Measurements from ENCODE around the gene GNB1. TPM values are rescaled to one million over a fixed set of nuclear protein-coding genes. Genes with fewer than 3 reads are reported as not detected.

Gene GNB1
- total and polyA plus RNA-seq, 9 of the 15 experiments (the other 6 are each of a cell fraction or from before 2014, with no cell fraction given): 34.3 to 388 (median 114) TPM

GRCh38 chr1:1784933-1785332, 106.0 kb downstream of the GNB1 start:
- H3K27me3 ChIP-seq (ENCODE audit: control insufficient read depth in 2 of 2, insufficient read depth in 2 of 2, low read length in 2 of 2): no peaks in the 10 kb centered on the region; a peak in 1 of 5 replicates
- H2AFZ ChIP-seq (ENCODE audit: low read depth, low read length): no peak overlapping the region
- H3K4me3 ChIP-seq: no peak overlapping the region
- ChIA-PET POLR2A (interaction anchor here (1.5 kb wide), 1 partner anchor 24 kb away, joined by 3 read pairs; no protein-coding TSS in a partner anchor), CTCF (ENCODE audit: low intra/inter-chr PET ratio) (no interaction called here)
- peaks cover 35 to 40% of the 10 kb centered on the region in 2 experiments for H3K4me1 ChIP-seq (replicated peaks in 1 of 2; ENCODE audit: control insufficient read depth in 2 of 2, insufficient read depth in 2 of 2, low read length in 2 of 2)
- no peak for DNase-seq (ENCODE audit: extremely low read depth in 1 of 4, low spot score in 3 of 4)
- no peaks in the 10 kb centered on the region for H3K9me1 ChIP-seq (ENCODE audit: control insufficient read depth, insufficient read depth, low read length)
- H4K20me1 ChIP-seq (replicated peaks; ENCODE audit: control insufficient read depth, insufficient read depth, low read length): no peaks in the 10 kb centered on the region
- in situ Hi-C loops (cut with MboI): loop anchor here (5.0 kb wide), 1 partner anchor 122 kb away; no protein-coding TSS in a partner anchor
- no TSS peak for BruUV-seq (replicated peaks)
- H3K79me2 ChIP-seq (ENCODE audit: control insufficient read depth, insufficient read depth, low read length): no peaks in the 10 kb centered on the region
- no peak for ATAC-seq
- peaks cover 55% of the 10 kb centered on the region for H3K36me3 ChIP-seq (ENCODE audit: control insufficient read depth, insufficient read depth, low read length)
- no peak overlapping the region for H3K27ac ChIP-seq (ENCODE audit: extremely low read depth, low read depth, low read length)
- 96% methylated on average over 11 of the region's 13 CpGs for WGBS (ENCODE audit: insufficient coverage, low coverage, missing lambda C conversion rate)
- peak overlapping the region in 1 of 2 experiments; percentile 53; a peak in 1 of 4 replicates for H3K9ac ChIP-seq (ENCODE audit: insufficient read depth in 1 of 2, low read depth in 2 of 2, low read length in 2 of 2)
- TF ChIP-seq POLR2G (IDR thresholded peaks at IDR 0.05; ENCODE audit: low read depth, low read length) (peak; percentile 47), NEUROD1 (IDR thresholded peaks at IDR 0.05; ENCODE audit: borderline replicate concordance, low read depth, low read length, partially characterized antibody) (no peak)
- no peak for FAIRE-seq
- intact Hi-C loops (cut with micrococcal nuclease): no loop called here
- no peaks in the 10 kb centered on the region for H3K9me3 ChIP-seq (replicated peaks; ENCODE audit: control insufficient read depth, insufficient read depth, low read depth, low read length)
- no peak overlapping the region for H3K4me2 ChIP-seq (ENCODE audit: insufficient read depth, low read length)

GRCh38 chr1:1783320-1783719, 107.6 kb downstream of the GNB1 start:
- Histone ChIP-seq H4K20me1 (replicated peaks; ENCODE audit: control insufficient read depth, insufficient read depth, low read length) (no peaks in the 10 kb centered on the region), H3K27me3 (ENCODE audit: control insufficient read depth in 2 of 2, insufficient read depth in 2 of 2, low read length in 2 of 2) (no peaks in the 10 kb centered on the region), H3K36me3 (ENCODE audit: control insufficient read depth, insufficient read depth, low read length) (peaks cover 39% of the 10 kb centered on the region), H3K79me2 (ENCODE audit: control insufficient read depth, insufficient read depth, low read length) (peaks cover 2% of the 10 kb centered on the region; the same call in 1 of the 3 replicates), H3K9ac (ENCODE audit: insufficient read depth in 1 of 2, low read depth in 2 of 2, low read length in 2 of 2) (peak overlapping the region in 1 of 2 experiments; percentile 63; a peak in 2 of 4 replicates), H3K9me1 (ENCODE audit: control insufficient read depth, insufficient read depth, low read length) (no peaks in the 10 kb centered on the region), H3K9me3 (replicated peaks; ENCODE audit: control insufficient read depth, insufficient read depth, low read depth, low read length) (no peaks in the 10 kb centered on the region), H3K4me2 (ENCODE audit: insufficient read depth, low read length) (no peak overlapping the region), H2AFZ (ENCODE audit: low read depth, low read length) (no peak overlapping the region), H3K27ac (ENCODE audit: extremely low read depth, low read depth, low read length) (no peak overlapping the region; the same call in 2 of the 3 replicates), H3K4me3 (no peak overlapping the region), H3K4me1 (replicated peaks in 1 of 2; ENCODE audit: control insufficient read depth in 2 of 2, insufficient read depth in 2 of 2, low read length in 2 of 2) (peaks cover 46 to 56% of the 10 kb centered on the region in 2 experiments)
- WGBS (ENCODE audit: insufficient coverage, low coverage, missing lambda C conversion rate): 91% methylated on average over 8 of the region's 8 CpGs
- FAIRE-seq: no peak
- ChIA-PET POLR2A (interaction anchor here (0.6 to 0.7 kb wide), 2 partner anchors 11 to 375 kb away, joined by 3 read pairs; no protein-coding TSS in a partner anchor), CTCF (ENCODE audit: low intra/inter-chr PET ratio) (interaction anchor here (0.6 kb wide), 1 partner anchor 1149 kb away, joined by 3 read pairs; no protein-coding TSS in a partner anchor)
- no peak for DNase-seq (ENCODE audit: extremely low read depth in 1 of 4, low spot score in 3 of 4)
- in situ Hi-C loops (cut with MboI) (no loop called here), intact Hi-C loops (cut with micrococcal nuclease) (no loop called here)
- ATAC-seq: no peak
- BruUV-seq (replicated peaks): no TSS peak
- no peak for TF ChIP-seq SIN3A (IDR thresholded peaks at IDR 0.05; ENCODE audit: borderline replicate concordance in 2 of 2, control insufficient read depth in 1 of 2, low read depth in 2 of 2, low read length in 2 of 2)
- TF ChIP-seq SREBF1 (IDR thresholded peaks at IDR 0.05; ENCODE audit: borderline replicate concordance, low read depth, low read length): no peak
- TF ChIP-seq ZNF274 (IDR thresholded peaks at IDR 0.05; ENCODE audit: borderline replicate concordance, low read depth, low read length): no peak
- TF ChIP-seq NKRF (IDR thresholded peaks at IDR 0.05; ENCODE audit: borderline replicate concordance): no peak
- 0 out of 4 replicates have a peak, but pooled peaks of 1 of the 2 experiments have one; percentile 35 for TF ChIP-seq MLX (CRISPR knock-in tag; conservative IDR thresholded peaks at IDR 0.05)
- TF ChIP-seq MBD2 (IDR thresholded peaks at IDR 0.05; ENCODE audit: borderline replicate concordance, low read depth): no peak
- TF ChIP-seq THRB (CRISPR knock-in tag; conservative IDR thresholded peaks at IDR 0.05): no peak
